Heart right ventricle (tissue), 16 donors: ENCODE data around the gene ZCCHC7. TPM values are rescaled to one million over a fixed set of nuclear protein-coding genes. Genes with fewer than 3 reads are reported as not detected.
"Not testable (repeated sequence)": the region's sequence is repeated elsewhere in the genome, so short reads cannot be mapped to it uniquely, and the experiment has no call there.

Experiments used
- ATAC-seq, 8 donors: fragments of 200-7000 bp; cut with Tn5 transposase; one replicate each; pipeline ENCODE4 v1.9.1; 2020; ENCODE audit warnings: mild to moderate bottlenecking in 8 of 8, moderate library complexity in 8 of 8, moderate number of reproducible peaks in 1 of 8
- DNase-seq, 2 donors: peaks; one replicate each; pipeline ENCODE4 v3.0.0-alpha.2; 2020
- H3K27ac ChIP-seq, 10 donors: fragments of 200-600 bp; sonication (generic) in 2 of 10; one replicate each; pipeline versions ENCODE4 v1.5.0 to v1.8.0; 2020 to 2022; ENCODE audit warnings: mild to moderate bottlenecking in 3 of 10
- H3K27me3 ChIP-seq, 7 donors: fragments of 200-600 bp; one replicate each; pipeline ENCODE4 v1.8.0; 2021 to 2022; ENCODE audit warnings: mild to moderate bottlenecking in 2 of 7
- H3K36me3 ChIP-seq, 9 donors: fragments of 200-600 bp; sonication (generic) in 1 of 9; one replicate each; pipeline versions ENCODE4 v1.5.0 to v1.8.0; 2020 to 2022; ENCODE audit warnings: mild to moderate bottlenecking in 2 of 9
- H3K4me1 ChIP-seq, 9 donors: fragments of 200-600 bp; sonication (generic) in 1 of 9; one replicate each; pipeline versions ENCODE4 v1.5.0 to v1.8.0; 2020 to 2022; ENCODE audit warnings: mild to moderate bottlenecking in 4 of 9
- H3K4me3 ChIP-seq, 10 donors: fragments of 200-600 bp; sonication (generic) in 2 of 10; one replicate each; pipeline versions ENCODE4 v1.5.0 to v1.8.0; 2020 to 2022; ENCODE audit warnings: mild to moderate bottlenecking in 7 of 10, moderate library complexity in 2 of 10
- H3K9me3 ChIP-seq, 11 donors: fragments of 200-600 bp in 10 of 11; sonication (generic) in 2 of 11; one replicate each; pipeline versions ENCODE4 v1.5.0 to v1.8.0; 2013 to 2022; ENCODE audit warnings: mild to moderate bottlenecking in 2 of 11, control low read depth in 1 of 11, moderate library complexity in 1 of 11
- CTCF ChIP-seq, 9 donors: fragments of 200-600 bp; sonication (generic) in 2 of 9; IDR thresholded peaks; one replicate each; pipeline versions ENCODE4 v1.5.0 to v1.8.0; 2021 to 2022; ENCODE audit warnings: antibody characterized with exemption in 9 of 9, mild to moderate bottlenecking in 5 of 9, moderate library complexity in 1 of 9
- WGBS, 2 donors: extraction: QIAGEN DNeasy Blood & Tissue Kit; methylation state at CpG; one replicate each; pipeline ENCODE4 v1.1.7; 2013; ENCODE audit warnings: inconsistent platforms in 1 of 2; 5-methylcytosine and 5-hydroxymethylcytosine counted together
- intact Hi-C, 10 donors: fragments of 100-400 bp; cut with DNase I; formaldehyde crosslinking; loops; one replicate each; pipeline versions ENCODE4 v1.11.1 to v1.14.2; 2022
- polyA plus RNA-seq, 2 donors: library from polyadenylated mRNA; stranded (reverse); fragments of 200-250 nt; gene quantifications; one replicate each; pipeline ENCODE4 v1.2.3, GENCODE V29; 2013
- total RNA-seq, 10 donors: library from RNA; stranded (reverse); fragmentation: NEBNext Ultra II Directional in 3 of 10; extraction: Animal tissue kit (Norgen Biotek cat#: 25700) in 3 of 10; gene quantifications; one replicate each; pipeline versions ENCODE4 v1.2.1 to v1.2.4, GENCODE V29; 2021 to 2023
- donor health status: Arrhythmogenic right ventricular cardiomyopathy.
- donor health status: ischemic (EF 13 %, LVEDD 7.1; RV severe dilation, severe dysfunction).
- donor health status: healthy with polysubstance abuse.
- donor health status: DM: no; HTN: yes; CAD: no.
- donor health status: DM: no; HTN: no; CAD: no.
- donor health status: ischemic (EF 25% LVEDD 6.9; RV normal size, moderate dysfunction).
- donor health status: ischemic (EF 25% LVEDD 5.7; RV mildly dilated, moderate dysfunction).
- donor health status: healthy.
- donor health status: DM: yes; HTN: yes; CAD: no.
- donor health status: Ischemic cardiomyopathy.
- donor health status: ischemic (EF 35%, LVEDD 5.7; RV mildly dilated, moderate dysfunction).
- donor health status: nonischemic (EF 11% LVEDD 7.7; RV severe dilation, severe dysfunction).
- donor health status: DM: yes; HTN: yes; CAD: no.
- donor health status: PGD.
- donor health status: ischemic (EF 29% LVEDD 5.4; RV normal size, mild dysfunction).
- donor health status: nonischemic (EF 23%, LVEDD 6.1; RV moderate dilation, normal function).

The ZCCHC7 gene
- total and polyA plus RNA-seq, 12 donors, result 4.3 to 11.9 (median 8.9) TPM

- TF ChIP-seq CTCF (IDR thresholded peaks at IDR 0.05), result no peak
- no peak overlapping the region for H3K27ac ChIP-seq
- WGBS, 2 donors, result 53 to 64% methylated on average over 3 of the region's 3 CpGs
- H3K36me3 ChIP-seq, result no peaks in the 10 kb centered on the region
- DNase-seq (no peak), ATAC-seq (no peak)
- H3K9me3 ChIP-seq, result no peaks in the 10 kb centered on the region
- intact Hi-C loops, result no loop called here
- H3K4me1 ChIP-seq, result no peaks in the 10 kb centered on the region
- H3K27me3 ChIP-seq, result peaks cover 0 to 31% (median 4%) of the 10 kb centered on the region in 7 donors
- H3K4me3 ChIP-seq, result no peak overlapping the region
These were observed 17.9 kb upstream of the ZCCHC7 start for GRCh38 chr9:37102486-37102885.

GRCh38 chr9:37104183-37104889 lies 16.0 kb upstream of the ZCCHC7 start:
- TF ChIP-seq CTCF (IDR thresholded peaks at IDR 0.05), result no peak
- ATAC-seq (no peak), DNase-seq (no peak)
- peaks cover 0 to 39% (median 8%) of the 10 kb centered on the region in 7 donors for H3K27me3 ChIP-seq
- intact Hi-C loops, result no loop called here
- H3K4me1 ChIP-seq, result no peaks in the 10 kb centered on the region
- H3K27ac ChIP-seq, result no peak overlapping the region
- H3K4me3 ChIP-seq, result no peak overlapping the region
- H3K9me3 ChIP-seq, result peaks cover 0 to 9% (median 0%) of the 10 kb centered on the region in 11 donors
- H3K36me3 ChIP-seq, result no peaks in the 10 kb centered on the region

- H3K4me1 ChIP-seq, result no peaks in the 10 kb centered on the region
- no peak for TF ChIP-seq CTCF (IDR thresholded peaks at IDR 0.05)
- peaks cover 0 to 10% (median 0%) of the 10 kb centered on the region in 11 donors for H3K9me3 ChIP-seq
- intact Hi-C loops, result no loop called here
- no peak overlapping the region for H3K27ac ChIP-seq
- no peaks in the 10 kb centered on the region for H3K36me3 ChIP-seq
- WGBS, 2 donors, result 67 to 68% methylated on average over 4 of the region's 4 CpGs
- no peak overlapping the region for H3K4me3 ChIP-seq
- peaks cover 0 to 48% (median 13%) of the 10 kb centered on the region in 7 donors for H3K27me3 ChIP-seq
- ATAC-seq, result no peak
- DNase-seq, result no peak
These were observed 15.1 kb upstream of the ZCCHC7 start for GRCh38 chr9:37105234-37105633.

GRCh38 chr9:37107701-37108100 lies 12.7 kb upstream of the ZCCHC7 start:
- H3K27me3 ChIP-seq, result peaks cover 0 to 52% (median 16%) of the 10 kb centered on the region in 7 donors
- H3K4me1 ChIP-seq, result no peaks in the 10 kb centered on the region
- H3K4me3 ChIP-seq, result no peak overlapping the region
- H3K27ac ChIP-seq, result no peak overlapping the region
- WGBS, 2 donors, result 67 to 68% methylated on average over 3 of the region's 3 CpGs
- ATAC-seq (no peak), DNase-seq (no peak)
- intact Hi-C loops, result no loop called here
- no peak for TF ChIP-seq CTCF (IDR thresholded peaks at IDR 0.05)
- H3K9me3 ChIP-seq, result peaks cover 0 to 10% (median 0%) of the 10 kb centered on the region in 11 donors
- no peaks in the 10 kb centered on the region for H3K36me3 ChIP-seq

GRCh38 chr9:37114442-37114841 lies 5.9 kb upstream of the ZCCHC7 start:
- ATAC-seq, H3K27ac ChIP-seq, H3K36me3 ChIP-seq, H3K4me1 ChIP-seq, H3K4me3 ChIP-seq, intact Hi-C loops, H3K9me3 ChIP-seq, DNase-seq: not testable (repeated sequence)
- WGBS, 2 donors, result 89 to 93% methylated on average over 4 of the region's 4 CpGs
- H3K27me3 ChIP-seq, result peaks cover 0 to 12% (median 3%) of the 10 kb centered on the region in 7 donors
